Measurements from ENCODE around the gene CORO1C. TPM values are rescaled to one million over a fixed set of nuclear protein-coding genes. Genes with fewer than 3 reads are reported as not detected.

Gene CORO1C
- polyA plus RNA-seq, 1 of the 3 experiments (the other 2 are of a cell fraction): 150 TPM

DNA sequence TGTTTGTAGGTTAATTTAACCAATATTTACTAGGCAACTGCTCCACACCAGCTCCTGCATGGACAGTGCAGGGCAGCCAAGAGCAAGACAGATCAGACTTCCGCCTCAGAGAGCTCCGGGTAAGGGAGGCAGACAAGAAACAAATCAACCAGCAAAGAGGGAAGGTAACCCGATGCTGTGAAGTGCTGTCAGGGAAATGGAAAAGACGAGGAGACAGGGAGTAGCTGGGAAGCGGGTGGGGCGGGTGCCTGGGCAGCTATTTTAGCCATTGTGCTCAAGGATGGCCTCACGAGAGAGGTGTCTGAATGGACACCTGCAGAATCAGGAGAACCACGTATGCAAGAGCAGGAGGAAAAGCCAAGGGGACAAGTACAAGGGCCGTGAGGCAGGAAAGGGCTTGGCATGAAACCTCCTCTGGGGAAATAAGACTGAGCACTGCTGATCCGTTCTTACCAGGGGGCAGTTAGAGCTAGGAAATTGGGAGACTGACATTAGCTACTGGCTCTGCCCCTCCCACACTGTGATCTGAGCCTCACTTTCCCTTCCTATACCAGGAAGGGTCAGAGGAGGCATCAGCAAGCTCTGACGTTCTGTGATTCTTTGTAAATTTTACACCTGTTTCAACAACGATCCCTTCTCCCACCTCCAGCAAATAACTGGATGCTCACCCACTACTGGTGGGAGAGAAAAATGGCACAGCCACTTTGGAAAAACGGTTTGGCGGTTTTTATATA is 126.9 kb downstream of the CORO1C start:
- Histone ChIP-seq H3K4me2 (no peak overlapping the region), H3F3A (replicated peaks; ENCODE audit: insufficient read depth) (peaks cover 4% of the 10 kb centered on the region), H3K9me2 (no peaks in the 10 kb centered on the region), H3K27ac (ENCODE audit: low read depth in 2 of 2, low read length in 1 of 2) (no peak overlapping the region), H3K36me3 (replicated peaks in 1 of 2; ENCODE audit: control insufficient read depth in 1 of 2, insufficient read depth in 2 of 2, low read length in 1 of 2) (no peaks in the 10 kb centered on the region), H3K79me2 (ENCODE audit: insufficient read depth) (no peaks in the 10 kb centered on the region), H3K9me3 (no peaks in the 10 kb centered on the region), H3K4me1 (ENCODE audit: control insufficient read depth in 1 of 2, insufficient read depth in 2 of 2, low read depth in 1 of 2, low read length in 1 of 2) (peaks cover under 1 to 11% of the 10 kb centered on the region in 2 experiments; a peak in 2 of 4 replicates), H3K9ac (no peak overlapping the region), H3K27me3 (ENCODE audit: insufficient read depth) (no peaks in the 10 kb centered on the region), H4K20me1 (ENCODE audit: insufficient read depth) (no peaks in the 10 kb centered on the region), H2AFZ (ENCODE audit: low read depth) (no peak overlapping the region), H3K4me3 (ENCODE audit: low read depth in 2 of 2, low read length in 1 of 2) (no peak overlapping the region)
- DNase-seq: no peak
- ChIA-PET CTCF (interaction anchor here (1.3 to 7.2 kb wide), 2 partner anchors 13 to 33 kb away, joined by 4 to 63 read pairs; no protein-coding TSS in a partner anchor), POLR2A (interaction anchor here (0.6 kb wide), 1 partner anchor 40 kb away, joined by 4 read pairs; no protein-coding TSS in a partner anchor)
- WGBS (ENCODE audit: low lambda C conversion rate): 70% methylated on average over 14 of the region's 14 CpGs
- TF ChIP-seq RAD21 (IDR thresholded peaks at IDR 0.05; ENCODE audit: low read length) (no peak), POLR2AphosphoS5 (IDR thresholded peaks at IDR 0.05; ENCODE audit: low read depth, low read length) (no peak), RFX5 (IDR thresholded peaks at IDR 0.05; ENCODE audit: low read length) (no peak), FOSL2 (IDR thresholded peaks at IDR 0.05; ENCODE audit: borderline replicate concordance, low read depth) (no peak), EP300 (IDR thresholded peaks at IDR 0.05; ENCODE audit: borderline replicate concordance in 1 of 2, low read depth in 1 of 2, low read length in 1 of 2) (no peak), EZH2phosphoT487 (IDR thresholded peaks at IDR 0.05; ENCODE audit: borderline replicate concordance, low read depth) (no peak), FOXM1 (IDR thresholded peaks at IDR 0.05; ENCODE audit: low read depth) (no peak)
- TF ChIP-seq, protein P1, sequence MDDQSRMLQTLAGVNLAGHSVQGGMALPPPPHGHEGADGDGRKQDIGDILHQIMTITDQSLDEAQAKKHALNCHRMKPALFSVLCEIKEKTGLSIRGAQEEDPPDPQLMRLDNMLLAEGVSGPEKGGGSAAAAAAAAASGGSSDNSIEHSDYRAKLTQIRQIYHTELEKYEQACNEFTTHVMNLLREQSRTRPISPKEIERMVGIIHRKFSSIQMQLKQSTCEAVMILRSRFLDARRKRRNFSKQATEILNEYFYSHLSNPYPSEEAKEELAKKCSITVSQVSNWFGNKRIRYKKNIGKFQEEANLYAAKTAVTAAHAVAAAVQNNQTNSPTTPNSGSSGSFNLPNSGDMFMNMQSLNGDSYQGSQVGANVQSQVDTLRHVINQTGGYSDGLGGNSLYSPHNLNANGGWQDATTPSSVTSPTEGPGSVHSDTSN (IDR thresholded peaks at IDR 0.05): no peak
- TF ChIP-seq, protein P2, sequence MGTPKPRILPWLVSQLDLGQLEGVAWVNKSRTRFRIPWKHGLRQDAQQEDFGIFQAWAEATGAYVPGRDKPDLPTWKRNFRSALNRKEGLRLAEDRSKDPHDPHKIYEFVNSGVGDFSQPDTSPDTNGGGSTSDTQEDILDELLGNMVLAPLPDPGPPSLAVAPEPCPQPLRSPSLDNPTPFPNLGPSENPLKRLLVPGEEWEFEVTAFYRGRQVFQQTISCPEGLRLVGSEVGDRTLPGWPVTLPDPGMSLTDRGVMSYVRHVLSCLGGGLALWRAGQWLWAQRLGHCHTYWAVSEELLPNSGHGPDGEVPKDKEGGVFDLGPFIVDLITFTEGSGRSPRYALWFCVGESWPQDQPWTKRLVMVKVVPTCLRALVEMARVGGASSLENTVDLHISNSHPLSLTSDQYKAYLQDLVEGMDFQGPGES (IDR thresholded peaks at IDR 0.05; ENCODE audit: low read depth, low read length): no peak
- TF ChIP-seq, protein P3, sequence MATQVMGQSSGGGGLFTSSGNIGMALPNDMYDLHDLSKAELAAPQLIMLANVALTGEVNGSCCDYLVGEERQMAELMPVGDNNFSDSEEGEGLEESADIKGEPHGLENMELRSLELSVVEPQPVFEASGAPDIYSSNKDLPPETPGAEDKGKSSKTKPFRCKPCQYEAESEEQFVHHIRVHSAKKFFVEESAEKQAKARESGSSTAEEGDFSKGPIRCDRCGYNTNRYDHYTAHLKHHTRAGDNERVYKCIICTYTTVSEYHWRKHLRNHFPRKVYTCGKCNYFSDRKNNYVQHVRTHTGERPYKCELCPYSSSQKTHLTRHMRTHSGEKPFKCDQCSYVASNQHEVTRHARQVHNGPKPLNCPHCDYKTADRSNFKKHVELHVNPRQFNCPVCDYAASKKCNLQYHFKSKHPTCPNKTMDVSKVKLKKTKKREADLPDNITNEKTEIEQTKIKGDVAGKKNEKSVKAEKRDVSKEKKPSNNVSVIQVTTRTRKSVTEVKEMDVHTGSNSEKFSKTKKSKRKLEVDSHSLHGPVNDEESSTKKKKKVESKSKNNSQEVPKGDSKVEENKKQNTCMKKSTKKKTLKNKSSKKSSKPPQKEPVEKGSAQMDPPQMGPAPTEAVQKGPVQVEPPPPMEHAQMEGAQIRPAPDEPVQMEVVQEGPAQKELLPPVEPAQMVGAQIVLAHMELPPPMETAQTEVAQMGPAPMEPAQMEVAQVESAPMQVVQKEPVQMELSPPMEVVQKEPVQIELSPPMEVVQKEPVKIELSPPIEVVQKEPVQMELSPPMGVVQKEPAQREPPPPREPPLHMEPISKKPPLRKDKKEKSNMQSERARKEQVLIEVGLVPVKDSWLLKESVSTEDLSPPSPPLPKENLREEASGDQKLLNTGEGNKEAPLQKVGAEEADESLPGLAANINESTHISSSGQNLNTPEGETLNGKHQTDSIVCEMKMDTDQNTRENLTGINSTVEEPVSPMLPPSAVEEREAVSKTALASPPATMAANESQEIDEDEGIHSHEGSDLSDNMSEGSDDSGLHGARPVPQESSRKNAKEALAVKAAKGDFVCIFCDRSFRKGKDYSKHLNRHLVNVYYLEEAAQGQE (IDR thresholded peaks at IDR 0.05; ENCODE audit: low read depth, low read length): no peak
- TF ChIP-seq, protein P4, sequence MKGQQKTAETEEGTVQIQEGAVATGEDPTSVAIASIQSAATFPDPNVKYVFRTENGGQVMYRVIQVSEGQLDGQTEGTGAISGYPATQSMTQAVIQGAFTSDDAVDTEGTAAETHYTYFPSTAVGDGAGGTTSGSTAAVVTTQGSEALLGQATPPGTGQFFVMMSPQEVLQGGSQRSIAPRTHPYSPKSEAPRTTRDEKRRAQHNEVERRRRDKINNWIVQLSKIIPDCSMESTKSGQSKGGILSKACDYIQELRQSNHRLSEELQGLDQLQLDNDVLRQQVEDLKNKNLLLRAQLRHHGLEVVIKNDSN (IDR thresholded peaks at IDR 0.05; ENCODE audit: borderline replicate concordance, low read depth): no peak
